Psoas muscle (tissue), 8 donors: ENCODE data around the gene ASPRV1. TPM values are rescaled to one million over a fixed set of nuclear protein-coding genes. Genes with fewer than 3 reads are reported as not detected.

Source experiments
- ATAC-seq, 4 donors: fragments of 200-7000 bp; cut with Tn5 transposase; one replicate each; pipeline ENCODE4 v1.9.1; 2020; ENCODE audit warnings: moderate library complexity in 3 of 4, mild to moderate bottlenecking in 2 of 4
- DNase-seq, 2 donors: peaks; one replicate each; pipeline ENCODE4 v3.0.0-alpha.2; 2020
- H3K27ac ChIP-seq: fragments of 200-600 bp; one replicate; pipeline ENCODE4 v1.8.0; 2022
- H3K27me3 ChIP-seq, 3 donors: fragments of 200-600 bp in 1 of 3; one replicate each; pipeline versions ENCODE4 v1.6.1 to v1.8.0; 2013 to 2022; ENCODE audit warnings: low read length in 2 of 3, mild to moderate bottlenecking in 2 of 3, moderate library complexity in 1 of 3; ENCODE audit not compliant: insufficient read depth in 3 of 3
- H3K36me3 ChIP-seq, 2 donors: fragments of 200-600 bp in 1 of 2; one replicate each; pipeline versions ENCODE4 v1.6.1 to v1.8.0; 2013 to 2022; ENCODE audit warnings: low read depth in 1 of 2, mild to moderate bottlenecking in 1 of 2, moderate library complexity in 1 of 2; ENCODE audit not compliant: insufficient read depth in 1 of 2
- H3K4me1 ChIP-seq: fragments of 200-600 bp; one replicate; pipeline ENCODE4 v1.8.0; 2022
- H3K4me3 ChIP-seq: fragments of 200-600 bp; one replicate; pipeline ENCODE4 v1.8.0; 2022; ENCODE audit warnings: mild to moderate bottlenecking
- H3K9me3 ChIP-seq: fragments of 200-600 bp; one replicate; pipeline ENCODE4 v1.8.0; 2022
- CTCF ChIP-seq: fragments of 200-600 bp; IDR thresholded peaks from one replicate; pipeline ENCODE4 v1.8.0; 2022; ENCODE audit warnings: antibody characterized with exemption
- WGBS, 3 donors: extraction: QIAGEN DNeasy Blood & Tissue Kit; methylation state at CpG; one replicate each; pipeline versions ENCODE4 v1.1.6 to v1.1.7; 2013; 5-methylcytosine and 5-hydroxymethylcytosine counted together
- intact Hi-C, 2 donors: fragments of 100-400 bp; cut with DNase I; formaldehyde crosslinking; loops; one replicate each; pipeline versions ENCODE4 v1.11.0 to v1.14.2; 2022
- polyA plus RNA-seq, 3 donors: library from polyadenylated mRNA; stranded (reverse); fragments of 200-250 nt; gene quantifications; one replicate each; pipeline ENCODE4 v1.2.3, GENCODE V29; 2013
- total RNA-seq, 4 donors: library from RNA; stranded (reverse); fragmentation: NEBNext Ultra II Directional in 2 of 4; extraction: Animal tissue kit (Norgen Biotek cat#: 25700) in 2 of 4; gene quantifications; one replicate each; pipeline versions ENCODE4 v1.2.1 to v1.2.4, GENCODE V29; 2021 to 2023
- donor health status: healthy with polysubstance abuse.
- donor health status: DM: no; HTN: no; CAD: no; lungs with moderate emphysema.
- donor health status: Bipolar disorder and iron deficiency.
- donor health status: healthy.
- donor health status: DM: yes; HTN: yes; CAD: no.
- donor health status: DM: no; HTN: no; CAD: no.
- donor health status: DM: no; HTN: no; CAD: no.
- donor health status: DM: yes; HTN: yes; CAD: no.

ASPRV1 gene
- total and polyA plus RNA-seq, 7 donors = 0.20 to 1.8 (median 1.0) TPM

GRCh38 chr2:69917852-69918251 is 43.6 kb downstream of the ASPRV1 start:
- no peak for TF ChIP-seq CTCF
- Histone ChIP-seq H3K4me3 (peak overlapping the region; percentile 91), H3K27me3 (no peaks in the 10 kb centered on the region), H3K27ac (peak overlapping the region; percentile 95), H3K4me1 (peaks cover 30% of the 10 kb centered on the region), H3K36me3 (peaks cover 5 to 68% of the 10 kb centered on the region in 2 donors), H3K9me3 (no peaks in the 10 kb centered on the region)
- 54 to 57% (median 55%) methylated on average over 3 of the region's 3 CpGs for WGBS, 3 donors
- intact Hi-C loops = no loop called here
- ATAC-seq (no peak), DNase-seq (peak in 1 of 2 donors; percentile 30)

GRCh38 chr2:69916106-69916505 is 45.3 kb downstream of the ASPRV1 start:
- H3K4me1 ChIP-seq = peaks cover 38% of the 10 kb centered on the region
- H3K27me3 ChIP-seq = no peaks in the 10 kb centered on the region
- intact Hi-C loops = no loop called here
- H3K27ac ChIP-seq = peak overlapping the region; percentile 95
- peak overlapping the region; percentile 91 for H3K4me3 ChIP-seq
- no peak for TF ChIP-seq CTCF
- no peak for DNase-seq
- no peak for ATAC-seq
- WGBS, 3 donors = 22 to 56% (median 39%) methylated on average over 2 of the region's 2 CpGs
- peaks cover 3 to 57% of the 10 kb centered on the region in 2 donors for H3K36me3 ChIP-seq
- no peaks in the 10 kb centered on the region for H3K9me3 ChIP-seq

- ATAC-seq (peak in 1 of 4 donors; percentile 54), DNase-seq (peak in 1 of 2 donors; percentile 66)
- peak within 1 kb of the TSS; percentile 91 for H3K4me3 ChIP-seq
- peaks cover 38% of the 10 kb centered on the region for H3K4me1 ChIP-seq
- TF ChIP-seq CTCF = no peak
- H3K9me3 ChIP-seq = no peaks in the 10 kb centered on the region
- H3K27me3 ChIP-seq = no peaks in the 10 kb centered on the region
- H3K27ac ChIP-seq = peak within 1 kb of the TSS; percentile 98
- WGBS, 3 donors = 0% methylated on average over 56 to 81 of the region's 81 CpGs
- intact Hi-C loops = loop anchor here (1.0 to 5.0 kb wide), 9 partner anchors 152 to 387 kb away; partner anchors contain the start of genes FAM136A (in 2 of the 2), C2orf42 (in 1 of the 2) and PCBP1 (in 1 of the 2)
- H3K36me3 ChIP-seq = peaks cover 0 to 57% of the 10 kb centered on the region in 2 donors
Observed at GRCh38 chr2:69914950-69915945, 46.2 kb downstream of the ASPRV1 start, which contains the start of gene MXD1. MXD1 (plus strand) TSS chr2:69915109; CDS start chr2:69915331, 222 bp downstream.

GRCh38 chr2:69914164-69914949 is 47.1 kb downstream of the ASPRV1 start:
- Histone ChIP-seq H3K4me3 (peak overlapping the region; percentile 77), H3K4me1 (peaks cover 38% of the 10 kb centered on the region), H3K9me3 (no peaks in the 10 kb centered on the region), H3K27me3 (no peaks in the 10 kb centered on the region), H3K27ac (peak overlapping the region; percentile 98), H3K36me3 (peaks cover 0 to 57% of the 10 kb centered on the region in 2 donors)
- 0% methylated on average over 51 to 56 of the region's 56 CpGs for WGBS, 3 donors
- DNase-seq (peak; percentile 100), ATAC-seq (peak; percentile 88 to 94 (median 91))
- no peak for TF ChIP-seq CTCF
- intact Hi-C loops = loop anchor here (1.0 to 5.0 kb wide), 9 partner anchors 153 to 388 kb away; partner anchors contain the start of genes FAM136A (in 2 of the 2), C2orf42 (in 1 of the 2) and PCBP1 (in 1 of the 2)
